SW480 (cell line): Measurements from ENCODE around the gene SCLY.

Experiments
- DNase-seq: peaks from one replicate; pipeline ENCODE4 v3.0.0-alpha.2; 2016; ENCODE audit warnings: low spot score

The SCLY gene

DNA sequence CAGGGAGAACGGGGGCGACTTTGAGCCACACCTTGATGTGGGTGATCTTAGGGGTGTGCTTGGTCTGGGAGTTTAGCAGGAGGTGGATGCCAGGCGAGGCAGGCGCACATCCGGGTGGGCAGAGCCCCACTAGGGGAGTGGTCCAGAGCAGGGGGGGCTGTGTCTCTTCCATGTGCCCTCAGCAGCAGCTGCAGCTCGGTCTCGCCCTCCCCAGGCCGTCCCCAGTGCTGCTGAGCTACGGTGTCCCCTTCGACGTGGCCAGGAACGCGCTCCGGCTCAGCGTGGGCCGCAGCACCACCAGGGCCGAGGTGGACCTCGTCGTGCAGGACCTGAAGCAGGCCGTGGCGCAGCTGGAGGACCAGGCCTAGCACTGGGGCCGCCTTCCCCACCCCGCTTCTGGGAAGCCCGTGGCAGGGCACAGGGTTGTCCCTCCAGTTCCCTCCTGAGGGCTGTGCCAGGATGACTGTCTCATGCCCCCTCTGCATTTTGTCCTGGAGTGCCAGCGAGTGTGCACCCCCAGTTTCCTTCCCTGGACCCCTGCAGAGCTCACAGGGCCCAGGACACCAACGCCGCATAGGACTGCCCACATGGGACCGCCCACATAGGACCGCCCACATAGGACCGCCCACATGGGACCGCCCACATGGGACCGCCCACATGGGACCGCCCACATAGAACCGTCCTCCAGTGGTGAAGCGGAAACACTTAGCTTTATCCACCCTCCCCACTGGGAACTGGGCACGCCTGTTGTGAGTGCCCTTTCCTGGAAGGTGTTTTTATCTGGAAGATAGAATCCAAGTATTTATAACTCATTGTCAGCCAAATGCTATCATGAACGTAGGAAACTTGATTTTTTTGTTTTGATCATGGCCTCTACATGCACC, 37.4 kb downstream of the SCLY start:
- DNase-seq: peak; percentile 59

DNA sequence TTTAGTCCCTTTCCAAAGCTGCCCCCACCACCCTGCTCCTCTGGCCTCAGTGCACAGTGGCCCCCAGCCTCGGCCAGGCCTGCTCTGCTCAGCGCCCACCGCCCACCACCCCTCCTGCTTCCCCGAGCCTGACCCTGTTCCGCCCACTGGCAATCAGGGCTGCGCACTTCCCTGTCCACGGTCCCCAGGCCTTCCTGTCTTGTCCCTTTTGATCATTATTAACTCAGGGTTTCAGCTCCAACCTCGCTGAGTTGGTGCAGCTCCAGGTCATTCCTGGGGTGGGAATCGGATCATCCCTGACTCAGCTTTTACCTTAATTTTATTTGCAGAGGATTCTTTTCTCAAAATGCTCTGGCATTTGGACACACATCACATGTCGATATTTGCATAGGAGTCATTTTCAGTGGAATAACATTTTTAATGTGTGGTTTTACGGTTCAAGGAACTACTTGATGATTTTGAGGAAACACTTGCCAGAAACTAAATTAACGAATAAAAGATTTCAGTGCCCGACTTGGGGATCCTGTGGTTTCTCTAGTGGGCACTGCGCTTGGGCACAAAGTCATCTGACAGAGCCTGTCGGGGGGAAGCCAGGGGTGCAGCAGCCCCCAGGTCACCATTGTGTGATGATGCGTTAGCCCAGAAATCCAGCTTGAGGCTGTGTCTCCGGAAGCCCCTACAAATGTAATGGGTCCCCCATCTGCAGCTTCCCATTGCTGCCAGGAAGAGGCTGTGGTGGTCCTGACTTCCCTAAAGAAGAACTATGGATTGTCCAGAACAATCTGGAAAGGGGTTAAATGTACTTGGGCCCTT, 38.3 kb downstream of the SCLY start:
- no peak for DNase-seq

- DNase-seq: no peak
These were observed 38.9 kb downstream of the SCLY start for GRCh38 chr2:238099714-238100048.

DNA sequence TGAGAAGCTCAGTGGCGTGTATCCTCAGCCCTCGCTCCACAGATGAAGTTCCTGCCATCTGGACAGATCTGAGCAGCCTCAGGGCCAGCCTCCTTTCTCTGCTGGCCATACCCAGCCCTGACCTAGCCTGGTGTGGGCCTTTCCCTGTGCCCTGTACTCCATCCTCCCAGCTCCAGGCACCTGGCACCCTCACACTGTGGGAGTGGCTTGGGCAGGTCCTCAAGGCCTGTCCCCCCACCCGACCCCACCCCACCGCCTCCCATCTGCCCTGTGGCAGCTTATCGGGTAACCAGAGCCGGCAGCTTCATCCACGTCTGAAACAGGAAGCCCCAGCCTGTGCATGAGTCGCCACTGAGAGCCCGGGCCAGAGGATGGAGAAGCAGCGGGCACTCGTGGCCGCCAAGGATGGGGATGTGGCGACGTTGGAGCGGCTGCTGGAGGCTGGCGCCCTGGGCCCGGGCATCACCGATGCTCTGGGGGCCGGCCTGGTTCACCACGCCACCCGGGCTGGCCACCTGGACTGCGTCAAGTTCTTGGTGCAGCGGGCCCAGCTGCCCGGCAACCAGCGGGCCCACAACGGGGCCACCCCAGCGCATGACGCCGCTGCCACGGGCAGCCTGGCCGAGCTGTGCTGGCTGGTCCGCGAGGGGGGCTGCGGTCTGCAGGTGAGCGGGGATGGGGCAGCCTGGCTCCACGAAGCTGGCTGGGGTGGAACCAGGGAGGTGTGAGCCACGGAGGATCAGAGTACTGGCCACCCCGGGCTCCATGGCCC, 39.4 kb downstream of the SCLY start, which contains the start of gene ESPNL:
ESPNL (plus strand) TSS at position 292 of the 772 bp plus-strand sequence; CDS start at position 372, 80 bp downstream.
- no peak for DNase-seq

- no peak for DNase-seq
These were observed 40.3 kb downstream of the SCLY start for GRCh38 chr2:238100821-238101771.

GRCh38 chr2:238101891-238102841, 41.4 kb downstream of the SCLY start:
- no peak for DNase-seq

DNA sequence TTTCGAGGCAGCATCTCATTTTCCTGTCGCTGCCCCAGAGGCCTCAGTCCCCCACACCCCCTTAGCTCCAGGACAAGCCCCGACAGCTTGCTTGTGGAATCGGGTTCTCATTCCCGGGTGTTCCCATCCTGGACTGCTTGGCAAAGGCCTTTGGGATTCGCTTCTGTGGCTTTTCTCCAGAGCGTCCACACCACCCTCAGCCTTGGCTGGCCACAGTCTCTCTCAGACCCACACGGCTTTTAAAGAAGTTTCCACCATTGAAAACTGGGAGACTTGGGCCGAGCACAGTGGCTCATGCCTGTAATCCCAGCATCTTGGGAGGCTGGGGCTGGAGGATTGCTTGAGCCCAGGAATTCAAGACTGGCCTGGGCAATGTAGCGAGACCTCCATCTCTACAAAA, 42.1 kb downstream of the SCLY start:
- no peak for DNase-seq

DNA sequence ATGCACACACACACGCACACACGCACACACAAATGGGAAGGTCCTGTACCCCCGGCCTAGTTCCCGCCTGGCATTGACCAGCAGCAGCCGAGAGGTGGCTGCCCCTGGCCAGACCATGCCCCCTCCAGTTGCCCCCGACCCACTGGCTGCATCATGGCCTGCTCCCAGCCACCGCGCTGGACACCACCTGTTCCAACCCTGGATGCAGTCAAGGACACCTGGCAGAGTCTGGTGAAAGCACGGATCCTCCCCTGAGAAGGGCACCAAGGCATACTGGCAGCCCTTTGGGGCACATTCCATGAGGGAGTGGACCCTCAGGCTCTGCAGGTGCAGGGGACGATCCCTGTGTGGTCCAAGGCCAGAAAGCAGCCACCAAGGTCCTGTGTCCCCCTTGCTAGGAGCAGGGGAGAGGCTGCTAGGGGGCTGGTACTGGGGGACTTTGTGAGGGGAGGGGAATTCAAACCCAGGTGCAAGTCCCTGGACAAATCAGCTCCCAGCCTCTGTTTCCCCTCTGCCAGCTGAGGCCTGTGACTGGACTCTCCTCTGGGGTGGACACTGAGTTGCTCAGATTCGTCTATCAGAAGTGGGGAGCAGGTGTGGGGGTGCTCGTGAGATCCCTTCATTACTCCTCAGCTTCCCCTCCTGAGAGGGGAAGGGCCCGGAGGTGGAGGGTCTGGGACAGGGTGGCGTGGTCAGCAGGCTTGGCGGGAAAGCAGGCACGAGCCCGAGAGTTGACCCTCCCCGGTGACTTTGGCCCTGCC, 42.8 kb downstream of the SCLY start:
- DNase-seq: no peak

DNA sequence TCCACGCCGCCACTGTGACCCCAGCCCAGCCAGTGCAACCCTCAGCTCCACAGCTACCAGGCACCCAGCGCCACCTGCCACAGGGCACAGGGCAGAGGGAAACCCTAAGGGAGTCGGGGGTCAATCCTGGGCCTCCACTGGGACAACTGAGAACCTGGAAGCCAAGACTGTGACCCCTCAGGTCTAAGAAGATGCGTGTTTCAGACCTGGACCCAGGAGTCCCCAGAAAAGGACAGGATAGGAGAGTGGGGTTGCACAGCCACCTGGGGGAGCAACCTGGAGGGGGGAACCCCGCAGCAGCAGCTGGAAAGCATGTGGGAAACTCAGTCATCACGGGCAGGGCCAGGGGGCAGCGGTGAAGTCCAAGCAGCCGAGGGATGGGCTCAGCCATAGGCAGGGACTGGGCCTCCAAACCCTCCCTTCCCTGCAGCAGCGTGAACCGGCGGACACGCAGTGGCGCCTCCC, 43.5 kb downstream of the SCLY start:
- DNase-seq: no peak

DNA sequence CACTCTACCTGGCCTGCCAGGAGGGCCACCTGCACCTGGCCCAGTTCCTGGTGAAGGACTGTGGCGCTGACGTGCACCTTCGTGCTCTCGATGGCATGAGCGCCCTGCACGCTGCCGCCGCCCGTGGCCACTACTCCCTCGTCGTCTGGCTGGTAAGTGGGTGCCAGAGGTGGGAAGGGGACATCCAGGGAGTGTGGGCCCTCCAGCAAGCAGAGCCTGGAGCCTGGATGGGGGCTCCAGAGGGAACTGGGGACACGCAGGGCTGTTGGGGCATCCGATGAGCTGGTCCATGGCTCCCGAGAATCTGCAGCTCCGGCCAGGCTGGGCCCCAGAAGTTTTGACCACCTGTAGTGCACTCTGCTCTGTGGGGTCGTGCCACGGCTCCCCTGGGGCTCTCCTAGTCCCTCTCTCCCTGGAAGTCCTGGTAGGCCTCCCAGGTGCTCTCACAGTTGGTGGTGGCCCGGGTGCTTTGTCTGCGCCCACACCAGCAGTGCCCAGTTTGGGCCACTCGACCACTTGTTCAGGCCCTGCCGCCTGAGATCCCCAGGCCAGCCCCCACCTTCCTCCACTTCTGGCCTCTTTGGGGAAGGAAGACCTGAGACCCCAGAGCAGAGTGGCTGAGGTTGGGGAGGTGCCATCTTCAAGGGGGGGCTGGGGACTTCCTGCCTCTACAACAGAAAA, 44.0 kb downstream of the SCLY start:
- no peak for DNase-seq

GRCh38 chr2:238105506-238106338, 44.9 kb downstream of the SCLY start:
- DNase-seq: no peak

- no peak for DNase-seq
These were observed 45.5 kb downstream of the SCLY start for GRCh38 chr2:238106339-238106697.

DNA sequence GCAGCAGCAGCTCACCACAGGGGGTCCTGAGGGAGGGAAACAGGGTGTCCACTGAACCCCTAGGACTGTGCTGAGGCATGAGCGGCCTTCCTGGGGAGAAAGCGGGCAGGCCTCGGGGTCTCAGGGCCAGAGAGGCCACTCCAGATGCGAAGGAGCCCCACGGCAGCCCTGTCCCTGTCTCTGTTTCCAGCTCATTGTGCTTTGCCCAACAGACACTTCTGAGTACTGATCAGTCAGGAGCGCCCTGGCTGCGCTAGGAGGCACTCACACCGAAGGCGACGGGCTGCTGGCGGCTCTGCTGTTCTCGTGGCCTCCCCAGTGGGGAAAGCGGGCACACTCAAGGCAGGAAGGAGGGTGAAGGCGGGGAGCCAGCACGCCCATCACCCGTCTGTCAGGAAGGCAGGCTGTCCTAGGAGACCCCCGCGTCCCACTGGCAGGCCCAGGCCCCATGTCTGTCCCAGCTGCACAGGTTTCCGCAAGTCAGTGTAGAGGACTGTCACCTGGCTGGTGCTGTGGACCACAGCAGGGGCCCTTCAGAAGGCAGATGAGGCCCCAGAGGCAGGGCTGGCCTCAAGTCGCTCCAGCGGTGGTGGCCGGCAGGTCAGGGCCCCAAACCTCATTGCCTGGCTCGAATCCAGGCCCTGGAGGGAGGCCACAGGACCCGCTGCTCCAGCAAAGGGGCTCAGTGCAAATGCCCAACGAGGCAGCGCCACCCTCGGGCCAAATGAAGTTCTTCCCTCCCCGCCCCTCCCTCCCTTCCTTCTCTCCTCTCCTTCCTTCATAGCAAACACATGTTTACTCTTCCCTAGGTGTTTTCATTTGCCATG, 46.1 kb downstream of the SCLY start:
- DNase-seq: peak; percentile 11

GRCh38 chr2:238107525-238108422, 47.0 kb downstream of the SCLY start:
- DNase-seq: peak; percentile 30

DNA sequence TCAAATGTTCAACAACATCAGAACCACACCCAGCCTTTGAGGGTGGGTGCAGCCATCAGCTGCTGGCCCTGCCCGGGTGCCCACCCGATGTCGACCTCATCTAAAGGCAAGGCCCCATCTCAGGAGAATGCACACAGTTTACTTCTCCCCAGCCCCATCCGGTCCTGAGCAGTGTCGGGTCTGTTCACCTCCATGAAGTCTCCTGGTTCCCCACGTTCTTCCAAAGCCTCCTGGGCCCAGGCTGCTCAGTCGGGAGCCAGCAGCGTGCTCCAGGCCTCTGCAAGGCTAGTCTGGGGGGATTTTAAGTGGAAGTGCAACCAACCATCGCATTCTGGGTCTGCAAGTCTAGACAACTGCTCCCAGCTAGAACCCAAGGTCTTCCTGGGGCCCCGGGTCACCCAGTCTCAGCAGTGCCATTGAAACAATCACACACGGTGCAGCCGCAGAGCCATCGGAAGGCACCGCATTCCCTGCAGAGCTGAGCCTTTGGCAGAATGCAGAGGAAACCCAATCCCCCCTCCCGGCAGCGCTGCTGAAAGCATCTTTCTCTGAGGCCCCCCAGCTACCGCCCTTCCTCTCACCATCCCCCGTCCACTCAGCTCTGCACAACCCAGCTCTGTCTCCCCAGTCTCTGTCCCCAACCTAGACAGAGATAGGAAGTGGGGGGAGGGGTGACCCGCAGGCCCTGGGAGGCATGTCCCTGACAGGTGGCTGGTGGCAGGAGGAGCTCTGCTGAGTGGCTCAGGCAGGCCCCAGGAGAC, 47.8 kb downstream of the SCLY start:
- DNase-seq: no peak
